LNCAP (cell line): ENCODE measurements around the gene ABCC1.

Experiments
- CTCF ChIP-seq: fragments of 450-650 bp; IDR thresholded peaks from 2 replicates; pipeline ENCODE4 v1.5.1; 2017; ENCODE audit warnings: mild to moderate bottlenecking

The ABCC1 gene

GRCh38 chr16:16006650-16007049 is 57.2 kb downstream of the ABCC1 start:
- no peak for TF ChIP-seq CTCF

- TF ChIP-seq CTCF, result no peak
These were observed 58.3 kb downstream of the ABCC1 start for GRCh38 chr16:16007743-16008111.

GRCh38 chr16:16008666-16009065 is 59.2 kb downstream of the ABCC1 start:
- TF ChIP-seq CTCF, result no peak

GRCh38 chr16:16009401-16009800 is 60.0 kb downstream of the ABCC1 start:
- TF ChIP-seq CTCF, result no peak

GRCh38 chr16:16010194-16010593 is 60.8 kb downstream of the ABCC1 start:
- no peak for TF ChIP-seq CTCF

GRCh38 chr16:16012144-16012543 is 62.7 kb downstream of the ABCC1 start:
- TF ChIP-seq CTCF, result no peak

GRCh38 chr16:16013812-16014211 is 64.4 kb downstream of the ABCC1 start:
- no peak for TF ChIP-seq CTCF
